ENCODE data around the gene OASL.

Gene OASL

DNA sequence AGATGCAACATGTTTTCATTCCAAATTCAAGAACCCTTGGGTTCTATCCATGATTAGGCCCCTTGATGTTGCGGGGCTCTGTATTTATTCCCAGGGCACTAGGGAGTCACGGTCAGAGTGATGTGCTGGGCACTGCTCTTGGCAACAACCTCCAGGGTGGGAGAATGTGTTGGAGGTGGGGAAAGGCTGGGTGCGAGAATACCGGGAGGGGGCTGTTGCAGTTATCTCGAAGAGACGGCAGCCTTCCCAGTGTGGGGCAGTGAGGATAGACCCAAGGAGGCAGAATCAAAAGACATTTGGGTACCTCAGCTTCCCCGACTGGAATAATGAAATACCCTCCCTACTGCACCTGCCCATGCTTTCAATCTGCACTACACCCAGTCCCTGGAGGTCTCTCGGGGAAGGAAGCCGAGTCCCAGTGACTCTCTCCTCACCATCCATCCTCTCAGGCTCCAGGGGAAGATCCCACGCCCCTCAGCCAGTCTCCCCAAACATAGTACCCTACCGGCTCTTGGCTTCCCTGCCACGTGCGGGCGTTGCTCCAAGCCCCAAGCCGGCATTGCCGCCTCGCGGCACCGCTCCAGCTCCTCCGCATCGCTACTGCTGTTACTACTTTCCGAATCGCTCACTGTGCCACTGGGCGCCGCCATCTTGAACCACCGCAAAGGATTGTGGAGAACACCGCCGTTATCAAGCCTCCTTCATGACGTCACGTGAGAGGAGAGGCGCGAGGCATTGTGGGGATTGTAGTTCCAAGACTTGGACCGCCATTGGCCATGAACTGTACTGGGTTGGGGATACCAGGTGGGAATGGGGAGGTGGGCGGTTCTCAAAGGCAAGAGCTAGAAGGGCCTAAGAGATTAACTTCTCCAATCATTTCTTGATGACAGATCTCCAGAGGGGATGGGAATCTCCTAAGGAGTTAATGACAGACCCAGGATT is 22.9 kb downstream of the OASL start, which contains the start of gene C12orf43:
Gene C12orf43 (minus strand): TSS at position 663 of the 942 bp plus-strand sequence. CDS start 13 bp downstream, at position 650.
- DNase-seq (ENCODE audit: low read depth in 2 of 2), result peak; percentile 84 to 91

DNA sequence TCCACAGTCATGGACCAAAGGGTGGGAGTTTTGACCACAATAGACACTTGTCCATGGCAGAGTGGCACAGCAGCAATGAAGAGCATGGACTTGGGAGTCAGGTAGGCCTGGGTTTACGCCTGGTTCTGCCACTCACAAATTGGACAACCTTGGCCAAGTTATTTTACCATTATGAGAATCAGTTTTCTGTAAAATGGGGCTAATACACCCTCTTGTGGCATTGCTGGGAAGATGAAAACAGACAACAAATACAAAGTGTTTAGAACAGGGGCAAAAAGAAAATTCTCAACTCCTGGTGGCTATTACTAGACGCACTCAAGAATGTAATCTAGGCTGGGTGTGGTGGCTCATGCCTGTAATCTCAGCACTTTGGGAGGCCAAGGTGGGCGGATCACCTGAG is 25.3 kb downstream of the OASL start:
- DNase-seq (ENCODE audit: low read depth in 2 of 2), result no peak

DNA sequence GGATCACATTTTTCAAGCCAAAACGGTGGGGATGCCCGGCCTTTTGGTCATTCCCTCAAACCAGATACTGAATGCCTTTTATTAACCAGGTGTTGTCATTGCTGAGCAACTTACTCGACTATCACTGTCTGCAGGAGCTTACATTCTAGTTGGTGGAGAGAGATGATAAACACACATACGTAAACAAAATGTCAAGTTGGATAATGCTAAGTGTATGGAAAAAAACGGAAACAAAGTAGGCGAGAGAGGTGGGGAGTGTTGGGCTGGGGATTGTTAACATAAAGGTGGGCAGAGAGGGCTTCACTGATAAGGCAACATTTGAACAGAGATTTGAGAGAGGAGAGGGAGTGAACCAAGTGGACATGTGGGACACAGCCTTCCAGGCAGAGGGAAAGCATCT is 27.2 kb downstream of the OASL start:
- DNase-seq (ENCODE audit: low read depth in 2 of 2), result no peak

DNA sequence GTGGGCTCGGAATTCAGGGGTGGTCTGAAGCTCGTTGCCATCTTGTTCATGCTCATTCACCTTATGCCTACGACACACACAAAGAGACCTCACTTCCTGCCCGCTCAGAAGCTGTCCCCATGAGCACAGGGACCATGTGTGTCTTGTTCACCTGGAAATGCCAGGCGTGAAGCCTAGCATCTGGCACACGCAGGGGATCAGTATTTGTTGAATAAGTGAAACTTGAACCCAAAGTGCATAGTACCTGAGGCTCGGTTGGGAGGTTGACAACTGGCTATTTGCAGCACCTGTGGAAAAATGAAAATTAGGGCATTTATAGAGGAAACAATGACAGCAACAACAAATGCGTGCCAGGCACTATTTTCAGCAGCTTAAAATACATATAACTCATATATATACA is 28.2 kb downstream of the OASL start:
- no peak for DNase-seq (ENCODE audit: low read depth in 2 of 2)

DNA sequence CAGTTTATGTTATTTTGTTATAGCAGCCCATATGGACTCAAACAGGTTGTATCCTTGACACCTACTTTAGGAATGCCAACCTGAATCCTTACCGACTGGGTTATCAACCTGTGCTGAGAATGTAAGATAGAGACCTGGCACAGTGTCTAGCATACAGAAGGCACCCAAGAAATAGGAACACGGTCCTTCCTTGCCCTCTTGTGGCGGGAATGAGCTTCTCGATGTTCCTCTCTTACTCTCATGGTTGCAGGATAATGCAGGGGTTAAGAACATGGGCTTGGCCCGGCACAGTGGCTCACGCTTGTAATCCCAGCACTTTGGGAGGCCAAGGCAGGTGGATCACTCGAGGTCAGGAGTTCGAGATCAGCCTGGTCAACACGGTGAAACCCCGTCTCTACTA is 29.3 kb downstream of the OASL start:
- DNase-seq (ENCODE audit: low read depth in 2 of 2), result no peak

GRCh38 chr12:121008347-121009098 is 30.5 kb downstream of the OASL start:
- no peak for DNase-seq (ENCODE audit: low read depth in 2 of 2)

- peak in 1 of 2 donors; percentile 29 for DNase-seq (ENCODE audit: low read depth in 2 of 2)
Measured at GRCh38 chr12:121005346-121005815, 33.7 kb downstream of the OASL start.

DNA sequence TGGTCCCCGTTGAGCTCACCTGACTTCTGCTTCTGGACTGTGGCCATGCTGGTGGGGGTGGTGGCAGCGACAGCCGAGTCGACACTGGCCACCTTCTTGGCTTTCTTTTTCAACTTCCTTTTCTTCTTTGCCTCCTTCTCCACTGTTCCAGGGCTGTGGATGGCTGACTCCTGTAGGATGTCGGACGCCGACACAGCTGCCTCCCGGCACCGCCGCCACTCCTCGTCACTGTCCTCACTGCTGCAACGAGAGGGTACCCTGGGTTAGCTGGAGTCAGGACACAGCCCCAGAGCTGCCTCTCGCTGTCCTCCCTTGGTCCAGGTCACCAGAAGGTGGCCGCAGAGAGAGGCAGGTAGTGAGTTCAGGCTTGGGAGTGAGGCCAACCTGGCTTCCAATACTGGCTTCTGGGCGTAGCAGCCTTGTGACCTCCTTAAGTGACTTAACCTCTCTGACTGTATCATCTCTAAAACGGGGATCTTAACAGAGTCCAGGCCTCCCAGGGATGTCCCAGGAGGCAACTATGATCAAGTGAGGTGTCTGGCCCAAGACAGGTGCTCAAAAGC is 34.7 kb downstream of the OASL start:
- DNase-seq (ENCODE audit: low read depth in 2 of 2), result no peak

DNA sequence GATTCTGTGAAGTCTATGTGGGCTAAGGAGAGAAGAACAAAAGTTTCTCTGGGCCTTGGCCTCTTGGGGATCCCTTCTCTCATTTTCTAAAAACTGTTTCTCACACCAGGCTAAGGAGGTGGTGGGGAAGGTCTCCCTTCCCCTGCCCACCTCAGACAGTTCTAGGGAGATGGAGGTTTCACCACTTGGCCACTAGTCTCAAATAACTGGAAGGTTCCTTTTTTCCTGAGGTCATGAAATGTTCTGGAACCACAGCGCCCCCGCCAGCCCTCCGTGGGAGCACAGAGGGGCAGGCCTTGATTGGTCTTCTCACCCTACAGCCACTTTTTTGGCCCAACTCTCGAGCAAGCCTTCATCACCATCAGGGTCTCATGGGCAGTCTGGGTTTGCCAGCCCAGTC is 35.4 kb downstream of the OASL start:
- no peak for DNase-seq (ENCODE audit: low read depth in 2 of 2)

GRCh38 chr12:121001841-121002483 is 37.1 kb downstream of the OASL start:
- DNase-seq (ENCODE audit: low read depth in 2 of 2), result no peak

DNA sequence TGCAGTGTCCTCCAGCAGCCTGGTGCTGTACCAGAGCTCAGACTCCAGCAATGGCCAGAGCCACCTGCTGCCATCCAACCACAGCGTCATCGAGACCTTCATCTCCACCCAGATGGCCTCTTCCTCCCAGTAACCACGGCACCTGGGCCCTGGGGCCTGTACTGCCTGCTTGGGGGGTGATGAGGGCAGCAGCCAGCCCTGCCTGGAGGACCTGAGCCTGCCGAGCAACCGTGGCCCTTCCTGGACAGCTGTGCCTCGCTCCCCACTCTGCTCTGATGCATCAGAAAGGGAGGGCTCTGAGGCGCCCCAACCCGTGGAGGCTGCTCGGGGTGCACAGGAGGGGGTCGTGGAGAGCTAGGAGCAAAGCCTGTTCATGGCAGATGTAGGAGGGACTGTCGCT is 38.0 kb downstream of the OASL start:
- no peak for DNase-seq (ENCODE audit: low read depth in 2 of 2)

- no peak for DNase-seq (ENCODE audit: low read depth in 2 of 2)
Measured at GRCh38 chr12:121000530-121000929, 38.5 kb downstream of the OASL start.

DNA sequence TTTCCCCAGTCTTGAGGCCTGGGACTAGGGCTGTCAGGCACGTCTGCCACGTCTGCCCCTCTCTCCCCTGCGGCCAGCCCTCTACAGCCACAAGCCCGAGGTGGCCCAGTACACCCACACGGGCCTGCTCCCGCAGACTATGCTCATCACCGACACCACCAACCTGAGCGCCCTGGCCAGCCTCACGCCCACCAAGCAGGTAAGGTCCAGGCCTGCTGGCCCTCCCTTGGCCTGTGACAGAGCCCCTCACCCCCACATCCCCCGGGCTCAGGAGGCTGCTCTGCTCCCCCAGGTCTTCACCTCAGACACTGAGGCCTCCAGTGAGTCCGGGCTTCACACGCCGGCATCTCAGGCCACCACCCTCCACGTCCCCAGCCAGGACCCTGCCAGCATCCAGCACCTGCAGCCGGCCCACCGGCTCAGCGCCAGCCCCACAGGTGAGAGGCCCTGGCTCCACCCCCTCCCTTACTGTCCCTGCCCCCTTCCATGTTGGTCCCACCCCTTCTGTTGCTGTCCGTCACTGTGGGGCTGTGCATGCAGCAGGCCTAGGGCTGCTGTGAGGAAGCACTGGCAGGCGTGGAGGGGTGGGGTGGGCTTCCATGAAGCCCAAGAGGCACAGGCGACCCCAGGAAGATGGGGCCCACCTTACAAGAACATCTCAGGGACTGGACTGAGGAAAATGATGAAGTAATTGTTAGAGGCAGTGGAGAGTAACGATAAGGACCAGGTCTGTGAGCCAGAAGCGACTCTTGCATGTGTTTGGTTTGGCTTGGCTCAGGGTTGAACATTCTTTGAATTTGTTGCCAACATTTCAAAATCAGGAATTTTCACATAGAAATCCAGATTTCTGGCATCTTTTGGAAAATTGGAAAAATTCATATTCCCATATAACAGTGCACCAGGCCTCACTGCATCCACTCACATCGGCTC is 39.6 kb downstream of the OASL start:
- DNase-seq (ENCODE audit: low read depth in 2 of 2), result no peak

GRCh38 chr12:120998435-120998834 is 40.6 kb downstream of the OASL start:
- DNase-seq (ENCODE audit: low read depth in 2 of 2), result no peak

GRCh38 chr12:120997448-120997847 is 41.6 kb downstream of the OASL start:
- DNase-seq (ENCODE audit: low read depth in 2 of 2), result no peak

- no peak for DNase-seq (ENCODE audit: low read depth in 2 of 2)
Measured at GRCh38 chr12:120996133-120996746, 42.8 kb downstream of the OASL start.

DNA sequence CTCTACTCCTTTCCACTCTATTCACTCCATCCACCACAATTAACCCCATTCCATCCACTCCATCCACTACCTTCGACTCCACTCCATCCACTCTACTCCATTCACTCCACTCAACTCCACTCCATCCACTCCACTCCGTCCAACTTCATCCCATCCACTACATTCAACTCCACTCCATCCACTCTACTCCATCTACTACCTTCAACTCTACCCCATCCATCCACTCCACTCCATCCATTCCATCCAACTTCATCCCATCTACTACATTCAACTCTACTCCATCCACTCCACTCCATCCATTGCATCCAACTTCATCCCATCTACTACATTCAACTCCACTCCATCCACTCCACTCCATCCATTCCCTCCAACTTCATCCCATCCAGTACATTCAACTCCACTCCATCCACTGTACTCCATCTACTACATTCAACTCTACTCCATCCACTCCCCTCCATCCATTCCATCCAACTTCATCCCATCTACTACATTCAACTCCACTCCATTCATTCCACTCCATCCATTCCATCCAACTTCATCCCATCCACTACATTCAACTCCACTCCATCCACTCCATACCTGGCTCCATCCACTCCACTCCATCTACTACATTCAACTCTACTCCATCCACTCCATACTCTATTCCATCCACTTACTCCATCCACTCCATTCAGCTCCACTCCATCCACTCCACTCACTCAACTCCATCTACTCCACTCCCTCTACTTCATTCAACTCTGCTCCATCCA is 44.3 kb downstream of the OASL start:
- DNase-seq (ENCODE audit: low read depth in 2 of 2), result no peak

- DNase-seq (ENCODE audit: low read depth in 2 of 2), result no peak
Measured at GRCh38 chr12:120994059-120994458, 45.0 kb downstream of the OASL start.

DNA sequence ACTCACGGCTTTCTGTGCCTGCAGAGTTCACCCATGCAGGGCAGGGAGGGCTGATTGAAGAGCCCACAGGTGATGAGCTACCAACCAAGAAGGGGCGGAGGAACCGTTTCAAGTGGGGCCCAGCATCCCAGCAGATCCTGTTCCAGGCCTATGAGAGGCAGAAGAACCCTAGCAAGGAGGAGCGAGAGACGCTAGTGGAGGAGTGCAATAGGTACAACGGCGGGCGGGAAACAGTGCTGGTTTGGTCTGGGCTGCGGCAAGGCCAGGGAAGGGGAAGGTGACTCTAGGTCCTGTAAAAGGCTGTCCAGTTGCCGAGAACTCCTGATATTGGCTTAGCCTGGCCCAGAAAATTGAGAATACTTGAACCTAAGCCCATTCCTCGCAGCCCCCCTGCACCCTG is 45.5 kb downstream of the OASL start:
- DNase-seq (ENCODE audit: low read depth in 2 of 2), result no peak

DNA sequence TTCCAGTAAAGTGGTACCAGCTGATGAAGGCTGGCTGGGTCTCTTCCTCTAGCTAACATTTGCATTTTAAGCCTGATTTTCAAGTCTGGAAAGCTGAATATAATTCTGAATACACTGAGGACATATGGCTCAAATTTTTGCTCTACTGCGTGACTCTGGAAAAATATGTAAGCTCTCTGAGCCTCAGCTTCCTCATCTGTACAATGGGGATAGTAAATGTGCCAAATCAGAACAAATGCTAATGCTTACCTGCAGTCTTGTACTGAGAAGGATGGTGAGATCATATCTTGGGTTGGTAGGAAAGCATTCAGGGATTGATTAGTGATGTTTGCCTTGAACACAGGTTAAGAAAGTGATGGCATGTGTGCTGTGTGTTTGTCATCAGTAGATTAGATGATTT is 46.1 kb downstream of the OASL start:
- DNase-seq (ENCODE audit: low read depth in 2 of 2), result no peak

All from stimulated activated CD8-positive, alpha-beta memory T cell treated with anti-CD3 and anti-CD28 coated beads, Interleukin-7, amount 100 ng/mL, for 4 hours (primary cell).